ENCODE results near the gene TMEM54.

GRCh38 chr1:32848354-32849063, 52.7 kb downstream of the TMEM54 start:
- TF ChIP-seq, protein P1, sequence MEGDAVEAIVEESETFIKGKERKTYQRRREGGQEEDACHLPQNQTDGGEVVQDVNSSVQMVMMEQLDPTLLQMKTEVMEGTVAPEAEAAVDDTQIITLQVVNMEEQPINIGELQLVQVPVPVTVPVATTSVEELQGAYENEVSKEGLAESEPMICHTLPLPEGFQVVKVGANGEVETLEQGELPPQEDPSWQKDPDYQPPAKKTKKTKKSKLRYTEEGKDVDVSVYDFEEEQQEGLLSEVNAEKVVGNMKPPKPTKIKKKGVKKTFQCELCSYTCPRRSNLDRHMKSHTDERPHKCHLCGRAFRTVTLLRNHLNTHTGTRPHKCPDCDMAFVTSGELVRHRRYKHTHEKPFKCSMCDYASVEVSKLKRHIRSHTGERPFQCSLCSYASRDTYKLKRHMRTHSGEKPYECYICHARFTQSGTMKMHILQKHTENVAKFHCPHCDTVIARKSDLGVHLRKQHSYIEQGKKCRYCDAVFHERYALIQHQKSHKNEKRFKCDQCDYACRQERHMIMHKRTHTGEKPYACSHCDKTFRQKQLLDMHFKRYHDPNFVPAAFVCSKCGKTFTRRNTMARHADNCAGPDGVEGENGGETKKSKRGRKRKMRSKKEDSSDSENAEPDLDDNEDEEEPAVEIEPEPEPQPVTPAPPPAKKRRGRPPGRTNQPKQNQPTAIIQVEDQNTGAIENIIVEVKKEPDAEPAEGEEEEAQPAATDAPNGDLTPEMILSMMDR (IDR thresholded peaks at IDR 0.05) = no peak
- TF ChIP-seq POLR2A (IDR thresholded peaks at IDR 0.05) = no peak
